K562 treated with DMSO at 1 percent for 4 hours (cell line): ENCODE measurements around the gene OR6B2. TPM values are rescaled to one million over a fixed set of nuclear protein-coding genes. Genes with fewer than 3 reads are reported as not detected.

ENCODE experiments used
- total RNA-seq: library from RNA; unstranded; fragments of 300-600 nt; gene quantifications from 2 replicates; pipeline ENCODE4 v1.2.3, GENCODE V29; 2022; ENCODE audit not compliant: insufficient read depth

Gene OR6B2
- total RNA-seq, result not detected in 2 replicates

DNA sequence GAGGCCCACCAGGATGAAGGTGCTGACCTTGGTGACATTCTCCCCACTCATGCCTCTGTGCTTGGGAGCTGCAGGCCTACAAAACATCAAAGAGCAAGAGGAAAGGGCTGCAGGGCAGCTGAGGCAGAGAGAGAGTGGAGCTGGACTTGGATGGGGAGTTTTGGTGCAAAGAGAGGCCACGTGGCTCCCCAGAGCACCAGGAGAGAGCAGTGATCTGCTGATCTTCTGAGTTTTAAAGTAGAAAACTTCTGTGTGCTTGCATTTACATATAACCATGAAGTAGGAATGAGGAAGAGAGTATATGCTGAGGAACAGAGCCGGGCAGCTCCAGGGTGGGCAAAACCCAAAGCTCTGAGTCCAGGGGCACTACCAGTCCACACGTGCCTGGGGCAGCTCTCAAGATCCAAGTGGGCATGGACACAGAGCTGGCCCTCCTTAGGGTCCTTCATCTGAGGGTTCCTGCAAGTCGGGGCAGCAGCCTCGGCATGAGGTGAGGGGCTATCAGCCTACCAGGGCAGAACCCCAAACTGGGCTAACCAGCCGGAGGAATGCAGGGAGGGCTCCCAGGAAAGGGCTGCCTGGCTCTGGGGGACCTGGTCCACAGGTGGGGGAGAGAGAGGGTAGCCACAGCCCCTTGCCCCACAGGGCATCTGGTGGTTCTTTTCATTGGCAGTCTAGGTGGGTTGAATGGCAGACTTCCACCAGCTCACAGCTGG lies at the start of gene OR6B2:
Gene OR6B2 (minus strand): TSS at position 51 of the 716 bp plus-strand sequence. CDS start 0 bp downstream, at position 51.

DNA sequence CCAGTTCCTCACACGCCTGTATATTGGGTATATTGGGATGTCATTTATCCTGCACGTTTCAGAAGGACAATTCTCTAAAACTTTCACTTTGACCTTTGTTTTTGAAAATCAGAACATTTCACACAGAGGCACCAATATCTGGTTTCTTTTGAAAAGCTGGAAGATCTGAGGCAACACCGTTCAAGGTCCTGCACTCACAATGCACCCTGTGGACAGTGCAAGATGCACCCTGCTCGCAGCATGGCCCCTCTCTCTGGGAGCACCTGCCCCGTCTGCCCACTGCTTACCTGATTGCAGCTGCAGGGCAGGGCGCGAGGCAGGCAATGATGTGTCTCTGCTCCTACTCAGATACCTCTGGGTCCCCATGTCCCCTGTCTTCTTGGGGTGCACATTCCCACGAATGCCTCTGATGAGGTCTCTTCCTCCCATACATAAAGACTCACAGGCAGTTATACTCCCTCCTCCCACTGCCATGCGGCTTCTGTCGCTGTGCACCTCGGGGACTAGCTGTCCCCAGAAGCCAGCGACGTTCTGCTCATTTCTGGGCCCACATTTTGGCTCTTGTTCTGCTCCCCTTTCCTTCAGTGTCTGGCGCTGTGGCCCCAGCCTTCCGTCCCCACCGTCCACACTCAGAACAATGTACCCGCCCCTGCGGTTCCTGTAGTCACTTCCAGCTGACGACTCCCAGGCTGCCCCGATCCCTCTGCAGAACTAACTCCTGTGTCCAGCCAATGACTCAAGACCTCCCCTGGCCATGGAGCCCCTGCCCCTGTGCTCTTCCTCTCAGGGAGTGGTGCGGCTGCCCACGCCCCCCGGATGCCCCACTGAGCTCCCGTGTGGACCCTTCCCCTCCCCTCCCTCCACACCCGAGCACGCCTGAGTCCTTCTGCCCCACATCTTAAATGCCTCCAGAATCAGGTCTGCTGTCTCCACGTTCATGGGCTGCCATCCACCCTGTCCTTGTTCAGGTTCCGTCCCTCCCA lies 23.2 kb upstream of the OR6B2 start, which contains the start of gene OR6B3:
Gene OR6B3 (minus strand): TSS at position 349 of the 983 bp plus-strand sequence.

Other genes starting within 250 kb of the OR6B2 start
- 58.8 and 65.8 TPM in 2 replicates for gene NDUFA10, start 5.1 kb downstream of the OR6B2 start, total RNA-seq
- gene OR6B3, start 23.1 kb upstream of the OR6B2 start, total RNA-seq, result not detected in 2 replicates
- gene COPS9, start 105.9 kb upstream of the OR6B2 start, total RNA-seq, result 91.1 and 114 TPM in 2 replicates
- not detected in 2 replicates for gene OTOS, start 110.2 kb upstream of the OR6B2 start, total RNA-seq